H1 (cell line): ENCODE data around the gene PNLIPRP1. TPM values are rescaled to one million over a fixed set of nuclear protein-coding genes. Genes with fewer than 3 reads are reported as not detected.

ENCODE experiments used
- YY1 ChIP-seq: IDR thresholded peaks from 2 replicates; pipeline ENCODE4 v1.6.1; 2011; ENCODE audit warnings: low read depth, mild to moderate bottlenecking, low read length
- polyA plus RNA-seq, 7 experiments: library from polyadenylated mRNA; depleted of rRNA in 3 of 7; stranded (reverse) in 5 of 7; unstranded in 2 of 7; fragments of >200 nt in 5 of 7; fragments of 200-250 nt in 2 of 7; gene quantifications; 1 replicate in 5 of 7; 2 replicates in 1 of 7; 4 replicates in 1 of 7; pipeline versions ENCODE4 v1.2.1 to v1.2.3, GENCODE V29; 2011 to 2013; ENCODE audit warnings: missing spikeins in 2 of 7, mixed read lengths in 2 of 7
- total RNA-seq: library from RNA; stranded (reverse); fragmentation: NEBNext Ultra II Directional; extraction: Animal tissue kit (Norgen Biotek cat#: 25700); gene quantifications from 2 replicates; pipeline ENCODE4 v1.2.1, GENCODE V29; 2021

The PNLIPRP1 gene
- total and polyA plus RNA-seq, 2 of the 8 experiments (the other 6 are each of a cell fraction or from before 2014, with no cell fraction given) = not detected

DNA sequence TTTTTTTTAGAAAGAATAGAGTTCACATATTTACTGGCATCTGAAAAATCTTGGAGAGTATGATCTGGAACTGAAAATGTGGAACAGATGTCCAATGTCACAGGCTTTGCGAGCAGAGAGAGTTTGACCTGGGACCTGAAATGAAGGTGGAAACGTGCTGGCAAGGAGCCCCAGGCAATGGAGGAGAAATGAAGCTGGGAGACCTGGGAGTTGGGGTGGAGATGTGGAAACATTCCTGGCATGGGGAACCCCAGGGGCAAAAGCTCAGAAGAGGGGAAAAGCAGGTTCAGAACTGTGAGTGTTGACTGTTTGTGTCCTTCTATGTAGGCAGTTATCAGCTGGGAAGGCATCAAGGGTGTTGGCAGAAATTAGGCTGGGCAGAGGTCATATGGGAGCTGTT, 22.7 kb downstream of the PNLIPRP1 start (continued):
- TF ChIP-seq YY1 = no peak
